ENCODE data around the gene PRLR.
"Not testable (repeated sequence)": the region's sequence is repeated elsewhere in the genome, so short reads cannot be mapped to it uniquely, and the experiment has no call there.

The PRLR gene

DNA sequence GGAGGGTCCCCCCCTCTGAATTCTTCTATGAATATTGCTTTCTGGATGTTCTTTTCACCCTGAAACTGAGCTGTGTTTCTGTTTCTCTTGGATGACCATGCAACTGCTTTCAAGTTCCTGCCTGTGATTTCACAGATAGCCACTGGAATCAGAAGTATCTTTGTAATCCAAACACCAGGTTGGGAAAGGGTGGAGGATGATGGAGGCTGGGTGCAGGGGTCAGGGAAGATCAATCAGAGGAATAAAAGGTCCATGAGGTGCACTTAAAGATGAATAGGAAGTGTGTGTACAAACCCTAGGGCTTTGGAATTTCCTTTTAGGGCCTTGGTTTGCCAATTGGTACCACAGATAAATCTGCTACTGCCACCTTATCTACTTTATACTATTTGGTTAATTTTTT is 114.4 kb downstream of the PRLR start:
- Histone ChIP-seq H3K9me3 (replicated peaks; ENCODE audit: low read length) (no peaks in the 10 kb centered on the region), H3K36me3 (ENCODE audit: insufficient read depth, low read length) (no peaks in the 10 kb centered on the region), H3K9ac (ENCODE audit: low read depth, low read length) (no peak overlapping the region), H3K27me3 (ENCODE audit: control insufficient read depth, insufficient read depth, low read length) (peaks cover 12% of the 10 kb centered on the region), H3K4me2 (ENCODE audit: low read length) (no peak overlapping the region), H3K4me3 (ENCODE audit: low read length) (no peak overlapping the region), H3K4me1 (ENCODE audit: control insufficient read depth, insufficient read depth, low read length) (peaks cover 22% of the 10 kb centered on the region)

DNA sequence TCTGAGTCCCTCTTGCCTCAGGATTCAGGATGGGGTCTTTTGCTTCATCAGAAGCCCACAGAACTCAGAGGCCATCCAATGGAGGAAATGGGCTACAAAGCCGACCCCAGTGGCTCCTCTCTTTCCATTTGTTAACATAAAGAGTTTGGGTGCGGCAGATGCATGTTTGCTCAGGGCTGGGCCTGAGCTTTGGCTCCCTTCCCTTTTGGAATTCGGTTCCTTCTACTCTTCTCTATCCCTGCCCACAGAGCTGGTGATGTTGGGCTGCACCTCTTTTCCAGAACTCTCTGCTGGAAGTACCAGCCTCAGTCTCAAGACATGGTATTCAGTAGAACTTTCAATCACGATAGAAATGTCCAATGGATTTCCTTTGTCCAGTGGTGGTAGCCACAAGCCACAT is 115.6 kb downstream of the PRLR start:
- Histone ChIP-seq H3K27me3 (ENCODE audit: control insufficient read depth, insufficient read depth, low read length) (peaks cover 15% of the 10 kb centered on the region), H3K36me3 (ENCODE audit: insufficient read depth, low read length) (no peaks in the 10 kb centered on the region), H3K9ac (ENCODE audit: low read depth, low read length) (no peak overlapping the region), H3K4me3 (ENCODE audit: low read length) (no peak overlapping the region), H3K9me3 (replicated peaks; ENCODE audit: low read length) (no peaks in the 10 kb centered on the region), H3K4me2 (ENCODE audit: low read length) (no peak overlapping the region), H3K4me1 (ENCODE audit: control insufficient read depth, insufficient read depth, low read length) (peaks cover 22% of the 10 kb centered on the region)

DNA sequence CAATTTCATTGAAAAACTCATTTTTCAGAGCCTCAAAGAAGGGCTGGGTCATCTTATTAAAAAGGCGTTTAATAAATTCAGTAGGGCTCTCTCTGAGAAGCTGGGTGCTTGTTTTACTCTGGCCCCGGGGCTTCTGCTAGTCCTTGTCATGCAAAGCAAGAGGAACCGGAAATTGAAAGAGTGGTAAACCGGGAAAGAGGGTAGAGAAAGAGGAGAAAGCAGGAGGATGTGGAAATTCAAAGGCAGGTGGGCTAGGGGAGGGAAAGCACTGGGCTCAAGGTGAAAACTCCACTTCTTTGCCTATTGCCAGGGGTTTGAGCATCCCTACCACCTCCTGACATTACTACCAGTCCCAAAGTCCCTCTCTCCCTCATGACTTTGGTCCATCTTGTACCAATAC is 118.0 kb downstream of the PRLR start:
- no peak overlapping the region for H3K4me3 ChIP-seq (ENCODE audit: low read length)
- peaks cover 15% of the 10 kb centered on the region for H3K27me3 ChIP-seq (ENCODE audit: control insufficient read depth, insufficient read depth, low read length)
- peaks cover under 1% of the 10 kb centered on the region for H3K4me1 ChIP-seq (ENCODE audit: control insufficient read depth, insufficient read depth, low read length)
- no peak overlapping the region for H3K4me2 ChIP-seq (ENCODE audit: low read length)
- no peaks in the 10 kb centered on the region for H3K9me3 ChIP-seq (replicated peaks; ENCODE audit: low read length)
- no peak overlapping the region for H3K9ac ChIP-seq (ENCODE audit: low read depth, low read length)
- no peaks in the 10 kb centered on the region for H3K36me3 ChIP-seq (ENCODE audit: insufficient read depth, low read length)

DNA sequence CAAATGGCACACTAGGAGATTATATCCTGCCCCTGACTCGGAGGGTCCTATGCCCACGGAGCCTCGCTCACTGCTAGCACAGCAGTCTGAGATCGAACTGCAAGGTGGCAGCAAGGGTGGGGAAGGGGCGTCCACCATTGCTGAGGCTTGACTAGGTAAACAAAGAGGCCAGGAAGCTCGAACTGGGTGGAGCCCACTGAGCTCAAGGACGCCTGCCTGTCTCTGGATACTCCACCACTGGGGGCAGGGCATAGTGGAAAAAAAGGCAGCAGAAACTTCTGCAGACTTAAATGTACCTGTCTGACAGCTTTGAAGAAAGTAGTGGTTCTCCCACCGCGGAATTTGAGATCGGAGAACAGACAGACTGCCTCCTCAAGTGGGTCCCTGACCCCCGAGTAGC is 125.7 kb downstream of the PRLR start:
- H3K9ac ChIP-seq (ENCODE audit: low read depth, low read length); H3K4me1 ChIP-seq (ENCODE audit: control insufficient read depth, insufficient read depth, low read length); H3K9me3 ChIP-seq (replicated peaks; ENCODE audit: low read length); H3K4me3 ChIP-seq (ENCODE audit: low read length); H3K36me3 ChIP-seq (ENCODE audit: insufficient read depth, low read length); H3K4me2 ChIP-seq (ENCODE audit: low read length); H3K27me3 ChIP-seq (ENCODE audit: control insufficient read depth, insufficient read depth, low read length): not testable (repeated sequence)

DNA sequence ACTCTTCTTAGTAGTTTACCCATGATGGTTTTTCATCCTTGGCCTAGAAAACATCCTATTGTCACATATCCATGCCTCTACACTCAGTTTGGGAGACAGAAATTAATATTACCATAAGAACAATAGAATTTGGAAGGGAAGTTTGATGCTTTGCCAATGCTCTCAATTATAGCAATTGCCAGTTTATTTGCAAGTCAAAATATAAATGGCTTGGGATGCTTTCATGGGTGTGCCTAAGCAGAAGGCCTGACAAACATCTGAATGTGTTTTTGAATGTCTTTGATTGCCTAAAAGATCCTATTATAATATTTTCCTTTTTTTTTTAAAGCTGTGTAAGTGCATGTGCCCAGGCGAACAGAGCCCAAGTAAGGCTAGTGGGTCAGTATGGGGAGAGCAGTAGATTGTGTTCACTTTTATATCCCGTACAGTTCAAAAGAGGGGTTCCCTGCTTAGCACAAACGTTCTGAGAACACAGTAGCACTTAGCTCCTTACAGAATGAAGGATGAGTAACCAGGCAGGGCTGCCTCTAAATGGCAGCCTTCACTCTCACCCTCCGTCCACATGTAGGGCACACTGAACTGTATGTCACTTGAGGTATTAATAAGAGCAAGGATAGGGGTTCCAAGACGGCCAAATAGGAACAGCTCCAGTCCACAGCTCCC is 126.5 kb downstream of the PRLR start:
- Histone ChIP-seq H3K27me3 (ENCODE audit: control insufficient read depth, insufficient read depth, low read length) (peaks cover 7% of the 10 kb centered on the region), H3K36me3 (ENCODE audit: insufficient read depth, low read length) (no peaks in the 10 kb centered on the region), H3K9ac (ENCODE audit: low read depth, low read length) (no peak overlapping the region), H3K4me1 (ENCODE audit: control insufficient read depth, insufficient read depth, low read length) (no peaks in the 10 kb centered on the region), H3K9me3 (replicated peaks; ENCODE audit: low read length) (no peaks in the 10 kb centered on the region), H3K4me3 (ENCODE audit: low read length) (no peak overlapping the region), H3K4me2 (ENCODE audit: low read length) (no peak overlapping the region)

DNA sequence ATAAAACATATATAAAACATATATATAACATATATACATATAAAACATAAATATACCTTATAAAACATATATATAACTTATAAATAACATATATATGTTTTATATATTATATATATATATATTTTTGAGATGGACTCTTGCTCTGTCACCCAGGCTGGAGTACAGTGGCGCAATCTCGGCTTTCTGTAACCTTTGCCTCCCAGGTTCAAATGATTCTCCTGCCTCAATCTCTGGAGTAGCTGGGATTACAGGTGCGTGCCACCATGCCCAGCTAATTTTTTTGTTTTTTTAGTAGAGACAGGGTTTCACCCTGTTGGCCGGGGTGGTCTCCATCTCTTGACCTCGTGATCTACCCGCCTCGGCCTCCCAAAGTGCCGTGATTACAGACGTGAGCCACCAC is 128.6 kb downstream of the PRLR start:
- H3K4me1 ChIP-seq (ENCODE audit: control insufficient read depth, insufficient read depth, low read length); H3K36me3 ChIP-seq (ENCODE audit: insufficient read depth, low read length); H3K4me3 ChIP-seq (ENCODE audit: low read length); H3K4me2 ChIP-seq (ENCODE audit: low read length); H3K9me3 ChIP-seq (replicated peaks; ENCODE audit: low read length); H3K9ac ChIP-seq (ENCODE audit: low read depth, low read length): not testable (repeated sequence)
- peaks cover 14% of the 10 kb centered on the region for H3K27me3 ChIP-seq (ENCODE audit: control insufficient read depth, insufficient read depth, low read length)

DNA sequence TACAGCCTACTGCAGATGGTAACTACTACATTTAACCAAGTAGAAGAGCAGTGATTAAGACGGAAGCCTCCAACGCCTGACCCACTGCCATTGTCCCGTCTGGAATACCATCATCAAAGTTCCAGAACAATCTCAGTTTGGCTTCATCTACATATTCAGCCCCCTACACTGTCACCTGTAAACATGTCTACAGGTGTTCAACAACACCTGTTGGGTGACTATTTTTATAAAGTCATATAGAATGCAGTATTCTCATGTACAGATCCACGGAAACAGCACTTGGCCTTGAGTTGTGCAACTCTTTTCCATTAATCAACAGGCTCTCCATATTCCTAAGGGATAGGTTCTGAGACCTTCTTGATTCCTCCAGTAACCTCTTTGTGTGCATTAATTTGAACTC is 129.3 kb downstream of the PRLR start:
- H3K4me1 ChIP-seq (ENCODE audit: control insufficient read depth, insufficient read depth, low read length): no peaks in the 10 kb centered on the region
- no peaks in the 10 kb centered on the region for H3K9me3 ChIP-seq (replicated peaks; ENCODE audit: low read length)
- no peak overlapping the region for H3K4me3 ChIP-seq (ENCODE audit: low read length)
- no peak overlapping the region for H3K9ac ChIP-seq (ENCODE audit: low read depth, low read length)
- no peak overlapping the region for H3K4me2 ChIP-seq (ENCODE audit: low read length)
- H3K36me3 ChIP-seq (ENCODE audit: insufficient read depth, low read length): no peaks in the 10 kb centered on the region
- H3K27me3 ChIP-seq (ENCODE audit: control insufficient read depth, insufficient read depth, low read length): peaks cover 14% of the 10 kb centered on the region

DNA sequence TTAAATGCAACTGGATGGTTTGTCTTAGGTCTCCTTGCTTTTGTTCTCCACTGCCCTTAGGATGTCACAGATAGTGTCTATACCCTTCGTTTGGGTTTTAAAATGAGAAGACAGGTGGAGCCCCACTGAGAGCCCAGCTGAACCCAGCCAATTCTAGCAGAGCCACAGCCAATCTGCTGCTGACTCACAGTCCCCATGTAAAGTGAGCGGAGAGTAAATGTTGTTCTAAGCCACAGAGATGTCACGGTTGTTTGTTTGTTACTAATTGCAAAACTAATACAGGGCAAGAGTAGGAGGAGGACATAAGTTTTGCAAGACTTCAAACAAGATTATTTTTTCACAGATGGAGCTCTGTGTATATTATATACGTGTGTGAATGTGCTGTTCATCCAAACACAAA is 132.1 kb downstream of the PRLR start:
- Histone ChIP-seq H3K36me3 (ENCODE audit: insufficient read depth, low read length) (no peaks in the 10 kb centered on the region), H3K4me1 (ENCODE audit: control insufficient read depth, insufficient read depth, low read length) (no peaks in the 10 kb centered on the region), H3K4me3 (ENCODE audit: low read length) (no peak overlapping the region), H3K4me2 (ENCODE audit: low read length) (no peak overlapping the region), H3K9me3 (replicated peaks; ENCODE audit: low read length) (no peaks in the 10 kb centered on the region), H3K27me3 (ENCODE audit: control insufficient read depth, insufficient read depth, low read length) (peaks cover 20% of the 10 kb centered on the region), H3K9ac (ENCODE audit: low read depth, low read length) (no peak overlapping the region)

DNA sequence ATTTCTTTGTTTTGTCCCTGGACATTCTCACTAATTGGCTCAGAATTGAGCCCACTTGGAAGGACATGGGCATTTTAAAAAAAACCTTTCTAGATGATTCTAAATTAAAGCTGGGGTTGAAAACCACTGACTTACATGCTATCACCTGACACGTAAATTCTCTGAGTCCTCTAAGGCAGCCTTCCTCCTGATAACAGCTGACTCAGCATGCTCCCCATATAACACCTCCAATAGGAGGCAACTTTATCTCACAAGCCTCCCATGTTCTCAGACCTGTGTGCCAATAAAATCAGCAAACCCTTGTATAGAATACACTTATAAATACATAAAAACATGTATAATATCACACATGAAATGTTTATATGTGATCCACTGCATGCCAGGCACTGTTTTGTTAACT is 133.4 kb downstream of the PRLR start:
- Histone ChIP-seq H3K9me3 (replicated peaks; ENCODE audit: low read length) (no peaks in the 10 kb centered on the region), H3K4me3 (ENCODE audit: low read length) (no peak overlapping the region), H3K27me3 (ENCODE audit: control insufficient read depth, insufficient read depth, low read length) (peaks cover 21% of the 10 kb centered on the region), H3K4me2 (ENCODE audit: low read length) (no peak overlapping the region), H3K4me1 (ENCODE audit: control insufficient read depth, insufficient read depth, low read length) (no peaks in the 10 kb centered on the region), H3K9ac (ENCODE audit: low read depth, low read length) (no peak overlapping the region), H3K36me3 (ENCODE audit: insufficient read depth, low read length) (no peaks in the 10 kb centered on the region)

DNA sequence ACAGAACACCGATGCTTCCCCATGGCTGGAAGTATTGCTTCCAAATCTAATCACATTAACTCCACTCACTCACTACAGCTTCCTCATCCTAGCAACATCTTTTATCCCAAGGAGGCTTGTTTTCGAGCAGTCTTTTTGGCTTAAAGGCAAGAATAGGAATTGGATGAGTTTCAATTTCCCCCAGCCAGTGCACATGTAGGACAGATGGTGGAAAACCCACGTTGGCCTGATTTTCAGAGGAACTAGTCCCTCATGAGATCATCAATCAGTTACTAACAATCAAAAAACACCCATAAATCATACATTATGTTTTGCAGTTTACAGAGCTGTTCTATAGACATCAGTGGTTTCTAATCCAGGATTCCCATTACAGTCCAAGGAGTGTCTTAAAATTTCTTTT is 134.1 kb downstream of the PRLR start:
- no peak overlapping the region for H3K4me3 ChIP-seq (ENCODE audit: low read length)
- no peak overlapping the region for H3K9ac ChIP-seq (ENCODE audit: low read depth, low read length)
- H3K36me3 ChIP-seq (ENCODE audit: insufficient read depth, low read length): no peaks in the 10 kb centered on the region
- H3K4me2 ChIP-seq (ENCODE audit: low read length): no peak overlapping the region
- no peaks in the 10 kb centered on the region for H3K4me1 ChIP-seq (ENCODE audit: control insufficient read depth, insufficient read depth, low read length)
- H3K27me3 ChIP-seq (ENCODE audit: control insufficient read depth, insufficient read depth, low read length): peaks cover 26% of the 10 kb centered on the region
- no peaks in the 10 kb centered on the region for H3K9me3 ChIP-seq (replicated peaks; ENCODE audit: low read length)

DNA sequence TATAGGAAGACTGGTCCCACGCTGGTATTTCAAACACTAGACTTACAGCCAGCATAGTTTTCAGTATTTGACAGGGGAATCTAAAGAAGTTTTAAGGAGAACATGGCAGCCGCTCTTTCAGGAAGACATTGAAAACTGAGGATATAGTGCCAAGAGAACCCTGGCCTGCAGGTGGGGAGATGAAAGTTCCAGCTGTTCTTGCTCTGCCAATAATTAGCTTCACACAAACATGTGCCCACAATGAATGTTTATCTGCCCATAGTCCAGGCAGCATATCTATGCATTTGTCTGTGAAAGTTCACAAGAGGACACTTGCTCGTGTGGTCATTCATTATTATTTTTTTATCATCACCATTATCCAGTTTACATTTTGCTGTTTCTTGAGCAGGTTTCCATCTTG is 134.9 kb downstream of the PRLR start:
- Histone ChIP-seq H3K4me3 (ENCODE audit: low read length) (no peak overlapping the region), H3K9me3 (replicated peaks; ENCODE audit: low read length) (no peaks in the 10 kb centered on the region), H3K27me3 (ENCODE audit: control insufficient read depth, insufficient read depth, low read length) (peaks cover 24% of the 10 kb centered on the region), H3K9ac (ENCODE audit: low read depth, low read length) (no peak overlapping the region), H3K36me3 (ENCODE audit: insufficient read depth, low read length) (no peaks in the 10 kb centered on the region), H3K4me2 (ENCODE audit: low read length) (no peak overlapping the region), H3K4me1 (ENCODE audit: control insufficient read depth, insufficient read depth, low read length) (no peaks in the 10 kb centered on the region)

DNA sequence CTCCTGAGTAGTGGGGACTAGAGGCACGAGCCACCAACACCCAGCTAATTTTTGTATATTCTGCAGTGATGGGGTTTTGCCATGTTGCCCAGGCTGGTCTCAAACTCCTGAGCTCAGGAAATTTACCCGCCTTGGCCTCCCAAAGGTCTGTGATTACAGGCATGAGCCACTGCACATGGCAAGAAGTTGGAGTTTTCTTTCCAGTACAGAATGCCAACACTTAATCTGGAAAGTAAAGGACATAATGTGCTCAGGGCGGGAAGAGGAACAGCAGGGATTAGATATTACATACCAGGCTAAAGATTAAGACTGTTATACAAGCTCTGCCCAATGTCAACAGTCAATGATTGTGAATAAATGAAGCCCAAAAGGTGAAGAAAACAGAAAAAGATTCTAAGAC is 135.3 kb downstream of the PRLR start:
- H3K27me3 ChIP-seq (ENCODE audit: control insufficient read depth, insufficient read depth, low read length): peaks cover 24% of the 10 kb centered on the region
- H3K9ac ChIP-seq (ENCODE audit: low read depth, low read length): no peak overlapping the region
- no peak overlapping the region for H3K4me2 ChIP-seq (ENCODE audit: low read length)
- H3K4me1 ChIP-seq (ENCODE audit: control insufficient read depth, insufficient read depth, low read length): no peaks in the 10 kb centered on the region
- no peak overlapping the region for H3K4me3 ChIP-seq (ENCODE audit: low read length)
- H3K36me3 ChIP-seq (ENCODE audit: insufficient read depth, low read length): no peaks in the 10 kb centered on the region
- no peaks in the 10 kb centered on the region for H3K9me3 ChIP-seq (replicated peaks; ENCODE audit: low read length)

Data from skeletal muscle satellite cell (primary cell).